HG02870 (cell line): ENCODE results near the gene UCN2.

Experiments used
- ATAC-seq: cut with Tn5 transposase; IDR thresholded peaks from one replicate; pipeline ENCODE4 v1.9.1; 2021; ENCODE audit warnings: mild to moderate bottlenecking, moderate library complexity; ENCODE audit not compliant: unreplicated experiment

The UCN2 gene

DNA sequence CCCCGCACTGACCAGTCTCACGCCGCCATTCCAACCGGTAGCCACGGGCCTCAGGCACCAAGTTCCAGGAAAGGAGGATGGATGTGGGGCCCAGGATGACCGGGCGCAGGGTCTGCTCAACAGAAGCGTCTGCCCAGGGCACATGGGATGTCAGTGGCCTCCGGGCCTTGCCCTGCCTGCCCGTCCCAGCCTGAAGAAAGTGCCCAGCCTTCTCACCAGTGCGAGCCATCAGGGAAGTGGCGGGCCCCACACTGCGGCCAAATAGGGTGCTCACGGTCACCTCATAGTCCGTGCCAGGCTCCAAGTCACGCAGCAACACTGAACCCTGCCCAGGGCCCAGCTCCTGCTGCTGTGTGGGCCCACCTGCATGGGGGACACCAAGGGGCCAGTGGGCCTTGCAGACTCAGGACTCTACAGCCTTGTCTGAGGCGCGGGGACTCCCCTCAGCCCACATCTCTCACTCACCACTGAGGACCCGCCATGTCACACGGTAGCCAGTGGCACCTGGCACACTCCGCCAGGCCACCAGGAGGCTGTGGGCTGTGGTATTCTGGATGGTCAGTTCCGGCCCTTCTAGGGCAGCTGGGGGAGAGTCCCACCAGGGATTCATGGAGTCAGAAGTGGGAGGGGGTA lies 28.4 kb upstream of the UCN2 start:
- ATAC-seq, result no peak

GRCh38 chr3:48591436-48591835 lies 27.9 kb upstream of the UCN2 start:
- ATAC-seq, result no peak

DNA sequence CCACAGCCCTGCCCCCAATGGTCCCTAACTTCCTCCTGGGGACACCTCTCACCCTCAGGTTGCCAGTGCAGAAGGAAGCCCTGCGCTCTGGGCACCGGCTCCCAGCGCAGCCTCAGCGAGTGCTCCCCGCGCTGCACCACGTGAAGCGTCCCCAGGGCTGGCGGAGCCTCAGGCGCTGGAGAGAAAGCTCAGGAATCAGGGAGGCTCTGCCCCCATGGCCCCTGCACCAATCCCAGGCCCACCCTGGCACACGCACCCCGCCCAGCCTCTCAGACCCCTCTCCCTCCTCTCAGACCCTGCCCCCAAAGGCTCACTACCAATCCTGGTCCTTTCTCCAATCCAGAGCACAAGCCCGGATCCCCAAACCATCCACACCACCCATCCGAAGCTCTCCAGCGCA lies 24.6 kb upstream of the UCN2 start:
- ATAC-seq, result no peak

DNA sequence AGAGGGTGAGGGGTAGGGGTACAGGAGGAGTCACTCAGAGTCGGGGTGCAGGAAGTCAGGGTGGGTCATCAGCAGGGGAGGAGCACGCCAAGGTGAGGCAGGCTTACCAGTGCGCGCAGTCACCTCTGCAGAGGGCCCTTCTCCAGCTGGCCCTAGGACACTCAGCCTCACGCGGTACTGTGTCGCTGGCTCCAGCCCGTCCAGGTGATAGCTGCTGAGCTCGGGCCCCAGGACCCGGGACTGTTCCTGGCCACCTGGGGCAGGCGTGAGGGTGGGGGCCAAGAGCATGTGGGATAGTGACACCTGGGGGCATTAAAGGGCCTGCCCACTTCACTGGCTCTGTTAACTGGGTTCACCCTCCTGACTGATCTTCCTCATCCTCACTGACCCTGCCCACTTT lies 24.1 kb upstream of the UCN2 start:
- no peak for ATAC-seq

DNA sequence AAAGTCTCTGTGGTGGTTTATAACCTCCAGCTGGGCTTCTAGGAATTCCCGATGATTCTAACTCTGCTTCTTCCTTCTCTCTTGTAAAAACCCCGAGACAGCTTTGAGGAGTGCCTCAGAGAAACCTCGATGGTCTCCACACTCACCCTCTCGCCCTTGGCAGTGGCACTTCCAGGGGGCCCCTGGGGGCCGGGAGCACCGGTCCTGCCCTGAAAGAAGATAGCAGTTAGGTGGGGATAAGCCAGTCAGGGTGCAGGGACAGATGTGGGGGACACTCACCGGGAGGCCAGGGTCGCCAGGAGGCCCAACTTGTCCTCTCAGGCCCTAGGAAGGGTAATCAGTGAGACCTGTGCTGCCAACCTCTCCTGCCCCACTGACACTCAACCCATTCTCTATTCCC lies 21.8 kb upstream of the UCN2 start:
- ATAC-seq, result no peak

GRCh38 chr3:48584836-48585235 lies 21.3 kb upstream of the UCN2 start:
- no peak for ATAC-seq

DNA sequence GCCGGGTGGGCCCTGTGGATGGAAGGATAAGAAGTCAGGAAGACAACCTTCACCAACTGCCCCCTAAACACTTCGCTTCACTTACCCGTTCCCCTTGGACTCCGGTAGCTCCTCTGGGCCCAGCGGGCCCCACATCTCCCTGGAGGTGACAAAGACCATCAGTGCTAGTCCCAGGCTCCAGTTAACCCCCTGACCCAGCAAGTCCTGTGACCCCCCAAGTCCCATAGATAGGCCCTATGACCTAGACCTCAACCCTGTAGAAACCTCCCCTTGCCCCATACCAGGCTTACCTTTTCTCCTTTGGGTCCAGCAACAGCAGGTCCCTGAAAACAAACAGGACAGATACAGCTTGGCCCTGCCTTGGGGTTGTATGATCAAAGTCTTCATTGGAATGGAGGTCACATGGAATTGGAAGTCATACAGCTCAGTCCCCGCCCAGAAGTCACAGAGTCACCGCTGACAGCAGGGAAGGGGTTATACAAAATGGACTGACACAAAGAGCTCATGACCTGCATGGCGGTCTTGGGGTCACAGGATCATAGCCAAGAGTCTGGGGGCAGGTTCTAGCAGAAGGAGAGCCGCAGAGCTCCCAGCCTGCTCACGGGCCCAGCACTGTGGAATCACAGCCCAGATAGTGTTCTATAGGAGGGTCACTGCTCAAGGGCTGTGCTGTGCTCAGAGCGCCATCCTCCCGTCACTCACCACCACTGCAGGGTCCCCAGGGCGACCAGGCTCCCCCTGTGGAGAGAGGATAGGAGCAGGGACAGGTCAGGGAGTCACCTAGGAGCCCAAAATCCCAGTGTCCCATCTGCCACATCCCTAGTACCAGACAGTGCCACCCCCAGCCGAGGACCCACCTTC lies 18.3 kb upstream of the UCN2 start:
- ATAC-seq, result no peak

- ATAC-seq, result no peak
These were observed 13.1 kb upstream of the UCN2 start for GRCh38 chr3:48576647-48577046.

GRCh38 chr3:48575366-48575765 lies 11.8 kb upstream of the UCN2 start:
- no peak for ATAC-seq

DNA sequence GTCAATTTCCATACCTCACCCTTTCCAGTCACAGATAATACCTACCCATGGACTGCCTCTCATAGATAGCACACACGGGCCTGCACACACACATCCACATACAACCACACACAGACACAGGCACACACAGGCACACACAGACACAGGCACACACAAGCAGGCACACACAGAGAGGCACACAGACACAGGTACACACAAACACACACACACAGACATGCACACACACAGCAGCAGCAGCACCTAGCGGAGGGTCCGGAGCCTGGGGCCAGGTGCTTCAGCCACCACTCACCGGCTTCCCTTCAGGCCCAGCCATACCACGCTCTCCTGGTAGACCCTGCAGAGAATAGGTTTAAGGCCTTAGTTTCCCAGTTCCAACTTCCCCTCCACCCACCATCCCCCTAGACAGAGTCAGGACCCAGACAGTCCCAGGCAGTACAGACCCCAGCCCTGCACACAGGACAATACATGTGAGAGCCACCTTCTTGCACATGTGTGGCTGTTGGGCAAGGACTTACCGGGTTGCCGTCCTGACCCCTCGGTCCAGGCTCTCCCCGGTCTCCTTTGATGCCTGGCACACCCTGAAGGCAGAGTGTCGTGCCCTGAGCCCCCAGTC lies 10.5 kb upstream of the UCN2 start:
- ATAC-seq, result no peak

- no peak for ATAC-seq
These were observed 8.9 kb upstream of the UCN2 start for GRCh38 chr3:48572517-48572916.

- no peak for ATAC-seq
These were observed 8.4 kb upstream of the UCN2 start for GRCh38 chr3:48571938-48572337.

DNA sequence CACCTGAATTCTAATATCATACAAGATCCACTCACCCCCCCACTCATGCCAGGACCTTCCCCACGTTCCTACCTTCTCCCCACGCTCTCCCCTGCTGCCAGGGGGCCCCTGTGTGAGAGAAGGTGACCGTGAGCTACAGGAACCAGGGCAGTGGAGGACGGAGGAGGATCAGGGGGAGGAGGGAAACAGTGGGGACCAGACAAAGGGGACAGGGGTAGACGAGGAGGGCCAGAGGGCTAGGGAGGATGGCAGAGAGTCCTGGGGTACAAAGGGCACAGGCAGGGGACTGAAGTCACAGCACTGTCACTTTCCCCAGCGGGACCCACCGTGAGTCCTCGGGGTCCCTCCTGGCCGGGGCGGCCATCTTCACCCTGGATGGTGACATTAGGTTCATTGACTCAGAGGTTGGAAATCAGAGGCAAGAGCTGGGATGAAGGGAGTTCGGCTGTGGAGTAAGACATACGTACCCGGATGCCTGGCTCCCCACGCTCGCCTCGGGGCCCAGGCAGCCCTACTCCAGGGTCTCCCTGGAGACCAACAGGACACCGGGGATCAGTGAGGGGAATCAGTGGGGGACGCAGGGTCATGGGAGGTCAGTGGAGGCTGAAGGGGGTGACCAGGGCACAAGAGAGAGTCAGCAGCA lies 6.3 kb upstream of the UCN2 start:
- no peak for ATAC-seq

- ATAC-seq, result no peak
These were observed 5.8 kb upstream of the UCN2 start for GRCh38 chr3:48569400-48569799.

DNA sequence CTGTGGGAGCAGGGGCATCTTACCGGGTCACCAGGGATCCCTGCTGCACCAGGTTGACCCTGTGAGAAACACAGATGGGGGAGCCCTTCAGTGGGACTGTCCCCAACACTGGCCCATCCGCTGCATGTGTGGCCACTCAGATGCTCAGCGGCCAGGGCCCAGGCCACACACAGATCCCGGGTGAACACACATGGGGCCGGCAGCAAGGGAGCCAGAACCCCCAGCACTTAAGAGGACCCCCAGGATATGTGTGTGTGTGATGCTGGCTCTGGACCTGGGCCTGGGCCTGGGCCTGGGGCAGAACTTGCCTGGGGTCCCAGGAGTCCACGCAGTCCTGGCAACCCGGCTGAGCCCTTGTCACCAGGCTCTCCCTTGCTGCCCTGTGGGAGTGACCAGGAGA lies 4.9 kb upstream of the UCN2 start:
- no peak for ATAC-seq

DNA sequence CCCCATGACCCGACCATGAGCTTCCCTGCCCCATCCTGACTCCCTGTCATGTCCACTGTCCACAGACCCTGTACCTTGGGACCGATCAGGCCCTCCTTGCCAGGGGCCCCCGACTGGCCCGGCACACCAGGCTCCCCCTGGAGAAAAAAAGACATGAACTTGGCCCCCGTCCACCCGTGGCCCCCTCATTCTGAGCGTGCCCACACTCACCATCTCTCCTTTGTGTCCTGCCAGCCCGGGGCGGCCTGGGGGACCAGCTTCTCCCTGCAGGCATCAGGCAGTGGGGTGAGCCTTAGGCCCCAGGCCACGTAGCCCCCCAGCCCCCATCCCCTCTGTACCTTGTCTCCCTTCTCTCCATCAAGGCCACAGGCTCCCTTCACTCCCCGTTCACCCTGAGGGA lies 3.9 kb upstream of the UCN2 start:
- ATAC-seq, result no peak

GRCh38 chr3:48567090-48567489 lies 3.5 kb upstream of the UCN2 start:
- ATAC-seq, result no peak

- no peak for ATAC-seq
These were observed 2.8 kb upstream of the UCN2 start for GRCh38 chr3:48566401-48566760.

DNA sequence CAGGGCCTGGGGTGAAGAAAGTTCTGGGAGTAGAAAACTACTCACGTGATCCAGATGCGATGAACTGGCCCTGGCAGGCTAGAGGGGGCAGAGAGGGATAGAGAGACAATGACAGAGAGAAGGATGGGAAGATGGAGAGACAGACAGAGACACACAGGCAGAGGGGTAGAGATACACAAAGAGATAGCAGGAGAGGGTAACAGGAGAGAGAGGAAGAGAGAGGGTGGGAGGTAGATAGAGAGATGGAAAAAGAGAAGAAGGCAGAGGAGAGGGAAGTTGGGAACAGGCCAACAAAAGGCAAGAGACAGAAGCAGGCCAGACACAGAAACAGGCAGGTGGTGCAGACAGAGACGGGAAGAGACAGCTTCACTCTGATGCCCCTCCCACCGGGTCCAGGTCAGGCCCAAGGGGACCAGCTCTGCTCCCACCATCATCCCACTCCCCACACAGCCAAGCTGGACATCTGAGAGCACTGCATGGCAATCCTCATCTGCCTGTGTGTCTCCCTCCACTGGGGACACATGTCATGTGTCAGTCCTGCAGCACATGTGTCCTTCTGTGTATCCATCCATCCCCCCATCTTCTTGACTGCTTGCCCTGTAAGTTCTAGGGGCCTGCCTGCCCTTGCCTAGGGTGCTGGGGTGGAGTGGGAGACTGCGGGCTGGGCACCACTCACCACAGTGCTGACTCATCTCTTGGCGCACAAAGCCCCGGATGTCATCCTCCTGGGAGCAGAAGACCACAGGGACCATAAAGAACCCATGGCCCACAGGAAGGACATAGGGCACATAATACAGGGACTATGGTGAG lies 2.2 kb upstream of the UCN2 start:
- ATAC-seq, result no peak

- ATAC-seq, result no peak
These were observed 1.6 kb upstream of the UCN2 start for GRCh38 chr3:48565186-48565585.

DNA sequence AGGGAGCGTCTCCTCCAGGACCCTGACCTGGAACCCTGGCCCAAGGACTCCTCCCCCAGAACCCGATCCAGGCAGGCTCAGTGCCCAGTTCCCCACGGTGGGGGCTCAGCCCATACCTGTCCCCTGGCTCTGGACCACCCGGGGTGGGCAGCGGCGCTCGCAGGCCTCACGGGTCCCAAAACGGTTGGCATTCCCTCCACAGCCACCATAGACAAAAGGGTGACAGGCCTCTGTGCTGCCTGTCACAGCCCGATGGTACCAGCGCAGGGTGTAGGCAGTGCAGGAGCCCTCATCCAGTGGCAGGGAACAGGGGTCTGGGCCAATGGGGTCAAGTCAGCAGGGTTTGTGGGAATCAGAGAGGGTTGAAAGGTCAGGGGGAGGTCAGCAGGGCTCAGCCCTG lies 1.1 kb upstream of the UCN2 start:
- ATAC-seq, result no peak
